GM19328 (cell line): ENCODE measurements around the gene PREB.
"Not testable (repeated sequence)": the region's sequence is repeated elsewhere in the genome, so short reads cannot be mapped to it uniquely, and the experiment has no call there.

Experiments
- ATAC-seq: cut with Tn5 transposase; IDR thresholded peaks from one replicate; pipeline ENCODE4 v1.9.1; 2021; ENCODE audit warnings: mild to moderate bottlenecking, moderate library complexity; ENCODE audit not compliant: unreplicated experiment

PREB gene

DNA sequence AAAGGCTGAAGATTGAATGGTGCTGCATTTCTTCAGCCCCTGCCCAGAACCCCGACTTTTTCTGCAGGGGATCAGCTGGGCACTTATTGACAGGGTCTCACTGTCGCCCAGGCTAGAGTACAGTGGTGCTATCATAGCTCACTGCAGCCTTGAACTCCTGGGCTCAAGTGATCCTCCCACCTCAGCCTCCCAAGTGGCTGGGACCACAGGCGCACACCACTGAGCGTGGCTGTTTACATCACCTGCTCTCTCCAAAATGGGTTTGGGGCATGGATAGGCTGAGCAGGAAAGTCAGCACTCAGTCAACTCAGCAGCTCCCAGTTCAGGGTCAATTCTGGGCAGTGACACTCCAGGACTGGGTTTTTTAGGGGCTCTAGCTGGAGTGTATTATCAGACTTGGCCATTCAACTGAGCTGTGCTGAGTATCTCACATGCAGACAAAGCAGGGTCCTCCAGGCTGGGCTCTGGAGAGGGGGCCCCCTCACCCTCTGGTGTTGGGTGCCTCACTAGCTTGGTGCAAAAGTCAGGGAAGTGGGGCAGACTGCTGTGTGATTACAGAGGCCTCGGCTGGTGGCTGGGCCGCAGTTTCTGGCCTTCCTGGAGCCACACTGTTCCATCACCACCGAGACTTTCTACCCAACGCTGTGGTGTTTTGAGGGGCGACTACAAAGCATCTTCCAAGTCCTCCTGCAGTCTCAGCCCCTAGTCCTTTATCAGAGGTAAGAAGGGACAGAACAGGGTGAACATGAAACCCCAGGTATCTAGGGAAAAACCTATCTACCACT, 6.4 kb downstream of the PREB start:
- ATAC-seq = no peak

GRCh38 chr2:27126252-27126710, 8.2 kb downstream of the PREB start:
- no peak for ATAC-seq

DNA sequence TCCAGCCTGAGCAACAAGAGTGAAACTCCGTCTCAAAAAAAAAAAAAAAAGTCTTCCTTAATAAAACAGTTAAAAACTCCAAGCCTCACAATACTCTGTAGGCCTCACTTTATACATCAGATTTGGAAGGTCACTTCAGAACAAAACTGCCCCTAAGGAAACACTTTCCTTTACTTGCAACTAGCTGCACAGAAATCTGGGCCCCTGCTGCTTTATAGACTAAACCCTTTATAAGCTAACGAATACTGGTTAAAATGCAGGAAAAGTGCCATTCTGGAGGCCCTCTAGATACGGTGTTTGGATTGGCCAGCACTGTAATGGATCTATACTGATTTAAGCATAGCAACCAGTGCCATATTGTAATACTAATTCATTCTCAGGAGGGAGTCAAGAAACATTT, 9.3 kb downstream of the PREB start:
- no peak for ATAC-seq

GRCh38 chr2:27123302-27124150, 10.9 kb downstream of the PREB start, which contains the start of gene ABHD1:
ABHD1 (plus strand) TSS chr2:27123815; CDS start chr2:27123949, 134 bp downstream.
- ATAC-seq = no peak

- no peak for ATAC-seq
These were observed 11.6 kb downstream of the PREB start for GRCh38 chr2:27122791-27123190.

DNA sequence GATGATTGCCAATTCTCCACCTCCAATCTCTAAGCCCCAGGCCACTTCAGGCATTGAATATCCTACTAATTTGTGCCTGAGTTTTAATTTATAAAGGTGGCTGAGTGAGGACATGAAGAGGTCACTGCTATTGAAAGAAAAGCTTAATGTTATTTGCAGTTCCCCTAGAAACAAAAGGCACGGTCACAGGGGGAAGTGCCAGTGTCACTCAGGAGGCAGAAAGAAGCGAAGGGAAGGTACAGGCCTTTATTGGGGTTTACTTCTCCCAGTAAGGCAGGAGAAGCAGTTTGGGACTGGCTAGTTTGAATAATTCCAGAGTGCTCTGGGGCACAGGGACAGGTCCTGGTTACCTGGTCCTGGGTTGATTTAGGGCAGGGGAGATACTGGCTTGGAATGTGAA, 12.5 kb downstream of the PREB start:
- ATAC-seq = no peak

GRCh38 chr2:27119330-27119670, 15.1 kb downstream of the PREB start:
- ATAC-seq = not testable (repeated sequence)

DNA sequence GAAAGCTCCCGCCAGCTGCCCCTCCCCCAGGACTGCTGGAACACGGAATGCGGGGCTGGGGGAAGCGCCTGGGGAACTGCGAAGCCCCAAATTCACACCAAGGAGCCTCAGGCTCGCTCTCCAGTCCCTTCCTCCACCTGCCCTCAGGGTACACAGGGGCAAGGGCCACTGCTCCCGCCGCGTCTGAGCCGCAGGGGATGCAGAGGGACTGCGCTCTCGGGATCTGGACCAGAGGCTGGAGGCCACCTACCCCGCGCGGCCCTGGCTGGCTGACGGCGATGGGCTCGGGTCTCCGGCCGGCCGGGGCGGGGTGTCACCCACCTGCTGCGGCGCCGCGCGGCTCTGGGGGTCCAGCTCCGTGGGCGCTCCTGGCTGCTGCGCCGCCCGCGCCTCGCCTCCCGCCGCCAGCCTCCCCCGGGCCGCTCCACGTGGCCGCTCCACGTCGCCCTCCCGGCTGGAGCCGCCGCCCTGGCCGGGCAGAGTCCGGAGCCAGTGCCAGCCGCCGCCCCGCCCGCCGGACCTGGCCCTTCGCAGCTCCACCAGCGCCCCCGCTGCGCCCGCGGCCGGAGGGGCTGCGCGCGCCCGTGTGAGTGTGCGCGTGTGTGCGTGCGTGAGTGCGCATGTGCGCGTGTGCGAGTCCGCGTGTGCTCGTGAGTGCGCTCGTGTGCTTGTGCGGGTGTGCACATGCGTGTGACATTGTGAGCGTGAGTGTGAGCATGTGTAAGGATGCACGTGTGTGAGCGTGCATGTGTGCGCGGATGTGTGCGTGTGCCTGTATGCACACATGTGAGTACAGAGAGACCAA, 15.7 kb downstream of the PREB start, which contains the start of gene CGREF1:
CGREF1 (minus strand) TSS at position 604 of the 805 bp plus-strand sequence. CDS start 14,762 bp downstream, outside the sequence.
- no peak for ATAC-seq

- no peak for ATAC-seq
These were observed 16.4 kb downstream of the PREB start for GRCh38 chr2:27117995-27118524.

DNA sequence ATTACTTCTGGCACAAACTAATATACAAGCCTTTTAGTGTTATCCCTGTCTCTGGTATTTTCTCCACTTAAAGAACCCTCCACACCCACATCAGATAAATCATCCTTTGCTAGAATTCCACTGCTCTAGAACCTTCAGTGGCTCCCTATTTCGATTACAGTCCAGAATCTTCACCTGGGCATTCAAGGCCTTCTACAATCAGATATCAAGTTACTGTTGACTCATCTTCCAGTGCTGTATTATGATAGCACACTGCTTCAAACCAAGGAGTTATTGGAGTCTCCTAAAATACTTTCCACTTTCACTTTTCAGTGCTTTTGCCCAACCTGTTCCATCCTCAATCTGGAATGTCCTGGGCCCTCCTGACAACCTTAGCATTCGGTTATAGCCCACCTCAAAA, 18.9 kb downstream of the PREB start:
- ATAC-seq = no peak

DNA sequence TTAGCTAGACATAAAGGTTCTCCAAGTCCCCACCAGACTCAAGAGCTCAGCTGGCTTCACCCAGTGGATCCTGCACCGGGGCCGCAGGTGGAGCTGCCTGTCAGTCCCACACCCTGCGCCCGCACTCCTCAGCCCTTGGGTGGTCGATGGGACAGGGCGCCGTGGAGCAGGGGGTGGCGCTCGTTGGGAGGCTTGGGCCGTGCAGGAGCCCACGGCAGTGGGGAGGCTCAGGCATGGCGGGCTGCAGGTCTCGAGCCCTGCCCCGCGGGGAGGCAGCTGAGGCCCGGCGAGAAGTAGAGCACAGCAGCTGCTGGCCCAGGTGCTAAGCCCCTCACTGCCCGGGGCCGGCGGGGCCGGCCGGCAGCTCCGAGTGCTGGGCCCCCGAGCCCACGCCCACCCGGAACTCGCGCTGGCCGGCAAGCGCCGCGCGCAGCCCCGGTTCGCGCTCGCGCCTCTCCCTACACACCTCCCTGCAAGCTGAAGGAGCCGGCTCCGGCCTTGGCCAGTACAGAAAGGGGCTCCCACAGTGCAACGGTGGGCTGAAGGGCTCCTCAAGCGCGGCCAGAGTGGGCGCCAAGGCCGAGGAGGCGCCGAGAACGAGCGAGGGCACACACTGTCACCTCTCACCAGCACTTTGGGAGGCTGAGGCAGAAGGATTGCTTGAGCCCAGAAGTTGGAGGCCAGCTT, 22.9 kb downstream of the PREB start:
- not testable (repeated sequence) for ATAC-seq

DNA sequence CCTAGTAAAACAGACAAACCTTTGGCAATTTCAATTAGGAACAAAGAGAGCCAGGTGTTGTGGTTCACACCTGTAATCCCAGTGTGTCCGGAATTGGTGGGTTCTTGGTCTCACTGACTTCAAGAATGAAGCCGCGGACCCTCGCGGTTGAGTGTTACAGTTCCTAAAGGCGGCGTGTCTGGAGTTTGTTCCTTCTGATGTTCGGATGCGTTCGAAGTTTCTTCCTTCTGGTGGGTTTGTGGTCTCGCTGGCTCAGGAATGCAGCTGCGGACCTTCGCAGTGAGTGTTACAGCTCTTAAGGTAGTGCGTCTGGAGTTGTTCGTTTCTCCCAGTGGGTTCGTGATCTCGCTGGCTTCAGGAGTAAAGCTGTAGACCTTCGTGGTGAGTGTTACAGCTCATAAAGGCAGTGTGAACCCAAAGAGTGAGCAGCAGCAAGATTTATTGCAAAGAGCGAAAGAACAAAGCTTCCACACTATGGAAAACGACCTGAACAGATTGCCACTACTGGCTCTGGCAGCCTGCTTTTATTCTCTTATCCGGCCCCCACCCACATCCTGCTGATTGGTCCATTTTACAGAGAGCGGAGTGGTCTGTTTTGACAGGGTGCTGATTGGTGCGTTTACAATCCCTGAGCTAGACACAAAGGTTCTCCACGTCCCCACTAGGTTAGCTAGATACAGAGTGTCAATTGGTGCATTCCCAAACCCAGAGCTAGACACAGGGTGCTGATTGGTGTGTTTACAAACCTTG, 23.7 kb downstream of the PREB start:
- ATAC-seq = not testable (repeated sequence)

- no peak for ATAC-seq
These were observed 25.4 kb downstream of the PREB start for GRCh38 chr2:27109083-27109482.

DNA sequence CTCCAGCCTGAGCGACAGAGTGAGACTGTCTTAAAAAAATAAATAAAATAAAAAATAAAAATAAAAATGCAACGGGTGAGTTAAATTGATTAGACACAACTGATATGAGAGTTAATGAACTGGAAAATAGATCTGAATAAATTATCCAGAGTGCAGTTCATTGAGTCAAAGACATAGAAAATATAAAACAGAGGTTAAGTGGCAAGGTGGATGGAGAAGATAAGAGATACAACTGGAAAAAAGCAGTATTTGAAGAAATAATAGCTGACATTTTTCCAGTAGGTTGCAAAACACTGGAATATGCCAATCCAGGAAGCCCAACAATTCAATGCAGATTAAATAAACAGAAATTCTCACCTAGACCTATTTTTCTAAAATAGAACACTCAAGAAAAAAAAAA, 26.2 kb downstream of the PREB start:
- no peak for ATAC-seq

- ATAC-seq = no peak
These were observed 28.5 kb downstream of the PREB start for GRCh38 chr2:27105981-27106380.

DNA sequence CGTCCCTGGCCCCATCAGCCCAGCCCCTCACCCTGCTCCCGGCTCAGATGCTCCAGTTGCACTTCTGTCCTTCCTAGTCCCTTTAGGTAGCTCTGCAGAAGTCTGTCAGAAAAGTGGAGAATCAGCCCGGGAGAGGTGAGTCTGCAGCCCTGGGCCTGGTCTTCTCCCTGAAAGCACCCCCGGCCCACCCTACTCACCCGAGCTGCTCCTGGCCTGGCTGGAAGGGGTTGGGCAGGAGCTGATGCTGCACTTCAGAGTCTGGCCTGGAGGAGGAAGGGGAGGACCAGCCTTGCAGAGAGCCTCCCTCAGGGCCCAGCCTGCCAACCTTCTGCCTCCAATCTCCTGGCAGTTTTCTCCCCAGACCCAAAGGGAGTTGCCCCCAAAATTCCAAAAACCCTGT, 32.1 kb downstream of the PREB start:
- ATAC-seq = no peak

DNA sequence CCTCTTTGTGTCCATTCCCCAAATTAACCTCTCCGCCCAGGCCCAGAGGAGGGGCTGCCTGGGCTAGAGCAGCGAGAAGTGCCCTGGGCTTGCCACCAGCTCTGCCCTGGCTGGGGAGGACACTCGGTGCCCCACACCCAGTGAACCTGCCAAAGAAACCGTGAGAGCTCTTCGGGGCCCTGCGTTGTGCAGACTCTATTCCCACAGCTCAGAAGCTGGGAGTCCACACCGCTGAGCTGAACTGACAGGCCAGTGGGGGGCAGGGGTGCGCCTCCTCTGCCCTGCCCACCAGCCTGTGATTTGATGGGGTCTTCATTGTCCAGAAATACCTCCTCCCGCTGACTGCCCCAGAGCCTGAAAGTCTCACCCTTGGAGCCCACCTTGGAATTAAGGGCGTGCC, 34.4 kb downstream of the PREB start:
- ATAC-seq = no peak

GRCh38 chr2:27099334-27099955, 35.0 kb downstream of the PREB start:
- ATAC-seq = no peak

DNA sequence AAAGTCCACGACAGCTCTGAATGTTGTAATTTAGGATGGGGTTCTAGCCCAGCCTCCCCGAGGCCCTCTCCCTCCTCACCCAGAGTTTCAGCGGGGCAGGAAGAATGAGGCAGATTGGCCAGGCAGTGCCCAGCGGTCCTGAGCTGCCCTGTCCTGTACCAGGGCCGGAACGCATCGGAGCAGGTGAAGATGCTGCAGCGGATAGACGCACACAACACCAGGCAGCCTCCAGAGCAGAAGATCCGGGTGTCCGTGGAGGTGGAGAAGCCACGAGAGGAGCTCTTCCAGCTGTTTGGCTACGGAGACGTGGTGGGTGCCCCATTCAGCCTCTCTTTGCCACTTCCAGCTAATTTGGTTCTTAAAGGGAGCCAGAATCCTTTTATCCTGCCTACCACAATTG, 37.1 kb downstream of the PREB start:
- ATAC-seq = no peak
